ENCODE data around the gene RAI14.

The RAI14 gene

GRCh38 chr5:34743878-34744277, 87.8 kb downstream of the RAI14 start:
- Histone ChIP-seq H3K79me2 (ENCODE audit: control insufficient read depth, low read length) (no peaks in the 10 kb centered on the region), H3K4me3 (ENCODE audit: low read length) (no peak overlapping the region), H3K27me3 (ENCODE audit: control insufficient read depth, low read length) (no peaks in the 10 kb centered on the region), H4K20me1 (ENCODE audit: control insufficient read depth, insufficient read depth, low read depth, low read length) (no peaks in the 10 kb centered on the region), H3K9me3 (ENCODE audit: control insufficient read depth, insufficient read depth, low read length) (no peaks in the 10 kb centered on the region), H3K27ac (ENCODE audit: low read depth, low read length) (no peak overlapping the region), H3K36me3 (ENCODE audit: control insufficient read depth, low read length) (no peaks in the 10 kb centered on the region), H3F3A (ENCODE audit: control insufficient read depth, insufficient read depth) (no peaks in the 10 kb centered on the region), H3K4me2 (ENCODE audit: low read length) (no peak overlapping the region), H3K9me2 (replicated peaks; ENCODE audit: control insufficient read depth, low read length) (no peaks in the 10 kb centered on the region), H3K4me1 (ENCODE audit: control insufficient read depth, low read length) (no peaks in the 10 kb centered on the region)
- no peak for TF ChIP-seq EZH2phosphoT487 (IDR thresholded peaks at IDR 0.05; ENCODE audit: borderline replicate concordance, low read length)
- no peak for TF ChIP-seq CTCF (IDR thresholded peaks at IDR 0.05; ENCODE audit: low read depth, low read length, poor library complexity, severe bottlenecking)

GRCh38 chr5:34748431-34748830, 92.3 kb downstream of the RAI14 start:
- no peak for TF ChIP-seq EZH2phosphoT487 (IDR thresholded peaks at IDR 0.05; ENCODE audit: borderline replicate concordance, low read length)
- TF ChIP-seq CTCF (IDR thresholded peaks at IDR 0.05; ENCODE audit: low read depth, low read length, poor library complexity, severe bottlenecking) = no peak
- H3F3A ChIP-seq (ENCODE audit: control insufficient read depth, insufficient read depth) = no peaks in the 10 kb centered on the region
- no peaks in the 10 kb centered on the region for H3K79me2 ChIP-seq (ENCODE audit: control insufficient read depth, low read length)

DNA sequence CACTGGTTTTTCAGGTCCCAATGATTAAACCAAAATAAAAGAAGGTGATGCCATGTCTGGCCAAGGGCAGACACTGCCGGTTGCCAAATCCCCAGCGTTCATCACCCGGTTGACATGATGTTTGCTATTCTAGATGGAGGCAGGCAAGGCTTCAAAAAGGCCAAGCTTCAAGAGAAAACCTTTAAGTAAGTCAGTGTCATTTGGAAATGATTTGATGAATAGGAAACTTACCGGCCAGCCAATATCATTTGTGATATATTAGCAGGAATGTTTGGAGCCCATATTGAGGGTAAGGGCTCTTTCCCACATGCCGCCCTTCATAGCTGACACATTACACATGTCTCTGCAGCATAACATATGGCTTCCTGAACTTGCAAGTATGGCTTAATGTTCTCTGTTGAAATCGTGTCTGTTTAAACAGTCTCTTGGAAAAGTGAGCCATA, 93.3 kb downstream of the RAI14 start:
- no peaks in the 10 kb centered on the region for H4K20me1 ChIP-seq (ENCODE audit: control insufficient read depth, insufficient read depth, low read depth, low read length)
- no peaks in the 10 kb centered on the region for H3K9me2 ChIP-seq (replicated peaks; ENCODE audit: control insufficient read depth, low read length)
- H3K4me2 ChIP-seq (ENCODE audit: low read length) = no peak overlapping the region
- H3F3A ChIP-seq (ENCODE audit: control insufficient read depth, insufficient read depth) = no peaks in the 10 kb centered on the region
- H3K9me3 ChIP-seq (ENCODE audit: control insufficient read depth, insufficient read depth, low read length) = no peaks in the 10 kb centered on the region
- TF ChIP-seq CTCF (IDR thresholded peaks at IDR 0.05; ENCODE audit: low read depth, low read length, poor library complexity, severe bottlenecking) (no peak), EZH2phosphoT487 (IDR thresholded peaks at IDR 0.05; ENCODE audit: borderline replicate concordance, low read length) (no peak)
- H3K79me2 ChIP-seq (ENCODE audit: control insufficient read depth, low read length) = no peaks in the 10 kb centered on the region
- H3K4me1 ChIP-seq (ENCODE audit: control insufficient read depth, low read length) = no peaks in the 10 kb centered on the region
- no peaks in the 10 kb centered on the region for H3K27me3 ChIP-seq (ENCODE audit: control insufficient read depth, low read length)
- H3K4me3 ChIP-seq (ENCODE audit: low read length) = no peak overlapping the region
- H3K27ac ChIP-seq (ENCODE audit: low read depth, low read length) = no peak overlapping the region
- H3K36me3 ChIP-seq (ENCODE audit: control insufficient read depth, low read length) = no peaks in the 10 kb centered on the region

More at GRCh38 chr5:34748431-34748830, 92.3 kb downstream of the RAI14 start:
- H3K9me3 ChIP-seq (ENCODE audit: control insufficient read depth, insufficient read depth, low read length) = no peaks in the 10 kb centered on the region
- H3K9me2 ChIP-seq (replicated peaks; ENCODE audit: control insufficient read depth, low read length) = no peaks in the 10 kb centered on the region
- H3K4me3 ChIP-seq (ENCODE audit: low read length) = no peak overlapping the region
- H3K4me1 ChIP-seq (ENCODE audit: control insufficient read depth, low read length) = no peaks in the 10 kb centered on the region
- H3K27me3 ChIP-seq (ENCODE audit: control insufficient read depth, low read length) = no peaks in the 10 kb centered on the region
- H4K20me1 ChIP-seq (ENCODE audit: control insufficient read depth, insufficient read depth, low read depth, low read length) = no peaks in the 10 kb centered on the region
- H3K36me3 ChIP-seq (ENCODE audit: control insufficient read depth, low read length) = no peaks in the 10 kb centered on the region
- H3K4me2 ChIP-seq (ENCODE audit: low read length) = no peak overlapping the region
- no peak overlapping the region for H3K27ac ChIP-seq (ENCODE audit: low read depth, low read length)
